Neural cell (in vitro differentiated cells): ENCODE measurements around the gene FADD. TPM values are rescaled to one million over a fixed set of nuclear protein-coding genes. Genes with fewer than 3 reads are reported as not detected.

ENCODE experiments used
- H2AFZ ChIP-seq: fragments of 200-600, 300-800 bp; sonication (generic), shearing (Covaris generic); 2 replicates; pipeline ENCODE4 v1.6.0; 2014; ENCODE audit warnings: low read depth, mild to moderate bottlenecking, antibody characterized with exemption, low read length, moderate library complexity
- H3F3A ChIP-seq: fragments of 200-600 bp; shearing (Covaris generic); 2 replicates; pipeline ENCODE4 v1.6.1; 2016; ENCODE audit warnings: mild to moderate bottlenecking, moderate library complexity, mixed read lengths, antibody characterized with exemption, low read length; ENCODE audit not compliant: insufficient read depth, poor library complexity, severe bottlenecking
- H3K27ac ChIP-seq: fragments of 200-600, 300-800 bp; sonication (generic), shearing (Covaris generic); 2 replicates; pipeline ENCODE4 v1.5.1; 2014; ENCODE audit warnings: mild to moderate bottlenecking, low read length, moderate library complexity
- H3K27me3 ChIP-seq: fragments of 300-800, 200-600 bp; sonication (generic), shearing (Covaris generic); 2 replicates; pipeline ENCODE4 v1.6.0; 2014; ENCODE audit warnings: mild to moderate bottlenecking, low read depth, low read length, moderate library complexity; ENCODE audit not compliant: insufficient read depth
- H3K36me3 ChIP-seq: fragments of 300-800, 200-600 bp; sonication (generic), shearing (Covaris generic); 2 replicates; pipeline ENCODE4 v1.5.1; 2014; ENCODE audit warnings: mild to moderate bottlenecking, antibody characterized with exemption, low read length, moderate library complexity; ENCODE audit not compliant: insufficient read depth
- H3K4me2 ChIP-seq: fragments of 300-800, 200-600 bp; sonication (generic), shearing (Covaris generic); 2 replicates; pipeline ENCODE4 v1.6.0; 2014; ENCODE audit warnings: mild to moderate bottlenecking, low read length
- H3K4me3 ChIP-seq: fragments of 300-800, 200-600 bp; sonication (generic), shearing (Covaris generic); 2 replicates; pipeline ENCODE4 v1.5.1; 2014; ENCODE audit warnings: mild to moderate bottlenecking, low read length, moderate library complexity
- H3K79me2 ChIP-seq: fragments of 200-600 bp; shearing (Covaris generic); replicated peaks from 2 replicates; pipeline ENCODE4 v1.6.0; 2014; ENCODE audit warnings: mild to moderate bottlenecking, low read length, moderate library complexity; ENCODE audit not compliant: insufficient read depth
- H3K9ac ChIP-seq: fragments of 300-800, 200-600 bp; sonication (generic), shearing (Covaris generic); 2 replicates; pipeline ENCODE4 v1.6.1; 2016; ENCODE audit warnings: mild to moderate bottlenecking, low read length, mixed read lengths
- H3K9me2 ChIP-seq: fragments of 200-600 bp; shearing (Covaris generic); 2 replicates; pipeline ENCODE4 v1.6.1; 2016; ENCODE audit warnings: mild to moderate bottlenecking, low read length, mixed read lengths; ENCODE audit not compliant: insufficient read depth
- H3K9me3 ChIP-seq: fragments of 200-600, 300-800 bp; sonication (generic), shearing (Covaris generic); 2 replicates; pipeline ENCODE4 v1.6.1; 2016; ENCODE audit warnings: mild to moderate bottlenecking, mixed run types, low read length, moderate library complexity, mixed read lengths
- H4K20me1 ChIP-seq: fragments of 200-600 bp; shearing (Covaris generic); 2 replicates; pipeline ENCODE4 v1.6.1; 2016; ENCODE audit warnings: mild to moderate bottlenecking, mixed run types; ENCODE audit not compliant: insufficient read depth
- EP300 ChIP-seq: fragments of 450-650 bp; conservative IDR thresholded peaks from 2 replicates; pipeline ENCODE4 v1.6.1; 2014; ENCODE audit warnings: antibody characterized with exemption, mild to moderate bottlenecking, moderate library complexity; ENCODE audit not compliant: poor library complexity, severe bottlenecking
- EZH2 ChIP-seq: fragments of 200-600, 300-800 bp; shearing (Covaris generic), sonication (generic); IDR thresholded peaks from 2 replicates; pipeline ENCODE4 v1.6.1; 2014; ENCODE audit warnings: antibody characterized with exemption, low read length, borderline replicate concordance, mild to moderate bottlenecking; ENCODE audit not compliant: insufficient read depth, poor library complexity, severe bottlenecking
- MXI1 ChIP-seq: fragments of 450-650 bp; conservative IDR thresholded peaks from 2 replicates; pipeline ENCODE4 v1.6.1; 2014; ENCODE audit warnings: antibody characterized with exemption, mild to moderate bottlenecking; ENCODE audit not compliant: poor library complexity, severe bottlenecking
- POLR2AphosphoS5 ChIP-seq: IDR thresholded peaks from 2 replicates; pipeline ENCODE4 v1.6.1; 2012
- RAD21 ChIP-seq: fragments of 450-650 bp; conservative IDR thresholded peaks from 2 replicates; pipeline ENCODE4 v1.6.1; 2014; ENCODE audit warnings: antibody characterized with exemption, mild to moderate bottlenecking, moderate library complexity
- REST ChIP-seq: IDR thresholded peaks from 2 replicates; pipeline ENCODE4 v1.6.1; 2012; ENCODE audit warnings: borderline replicate concordance
- SMC3 ChIP-seq: fragments of 450-650 bp; conservative IDR thresholded peaks from 2 replicates; pipeline ENCODE4 v1.6.1; 2014; ENCODE audit warnings: antibody characterized with exemption, mild to moderate bottlenecking, moderate library complexity; ENCODE audit not compliant: poor library complexity
- TAF1 ChIP-seq: IDR thresholded peaks from 2 replicates; pipeline ENCODE4 v1.6.1; 2012; ENCODE audit warnings: low read depth
- polyA plus RNA-seq: library from polyadenylated mRNA; depleted of rRNA; stranded (reverse); fragments of >200 nt; gene quantifications from 2 replicates; pipeline ENCODE4 v1.2.3, GENCODE V29; 2014
- TF ChIP-seq, protein P1 (sequence below): fragments of 450-650 bp; IDR thresholded peaks from 2 replicates; pipeline ENCODE4 v1.5.1; 2014; ENCODE audit warnings: antibody characterized with exemption, mild to moderate bottlenecking, moderate library complexity; ENCODE audit not compliant: poor library complexity, severe bottlenecking

Gene FADD
- polyA plus RNA-seq, 1 donor from 2014 or later = 23.1 TPM

DNA sequence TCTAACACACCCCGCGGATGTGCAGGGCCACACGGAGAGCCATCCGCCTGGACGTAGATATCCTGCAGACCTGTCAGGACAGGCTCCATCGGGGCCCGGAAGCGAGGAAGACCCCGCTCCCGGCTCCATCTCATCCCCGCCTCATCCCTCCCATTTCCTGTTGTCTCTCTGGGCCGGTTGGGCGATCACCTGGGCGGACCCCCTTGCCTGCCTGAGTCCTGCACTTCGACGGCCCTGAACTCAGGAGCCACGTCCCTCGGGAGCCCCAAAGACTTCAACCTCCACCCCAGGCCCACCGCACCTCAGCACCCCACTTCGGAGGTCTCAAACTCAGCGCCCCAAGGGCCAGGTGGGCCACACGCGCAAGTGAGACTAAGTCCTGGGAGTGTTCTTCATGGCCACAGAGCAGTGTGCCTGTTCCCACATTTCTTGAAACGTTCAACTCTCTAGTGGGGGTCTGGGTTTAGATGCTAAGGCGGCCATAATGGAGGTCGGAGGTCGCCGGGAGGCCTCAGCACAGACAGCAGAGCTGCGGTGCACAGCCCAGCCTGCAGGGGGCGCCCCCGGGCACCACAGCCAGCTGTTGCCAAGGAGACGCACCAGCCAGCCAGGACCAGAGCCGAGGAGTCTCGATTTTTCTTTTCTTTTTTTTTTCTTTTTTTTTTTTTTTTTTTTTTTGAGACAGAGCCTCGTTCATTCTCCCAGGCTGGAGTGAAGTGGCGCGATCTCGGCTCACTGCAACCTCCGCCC is 26.0 kb upstream of the FADD start:
- no peak overlapping the region for H3K4me3 ChIP-seq
- H4K20me1 ChIP-seq = no peaks in the 10 kb centered on the region
- no peaks in the 10 kb centered on the region for H3K27me3 ChIP-seq
- H3K27ac ChIP-seq = no peak overlapping the region
- no peaks in the 10 kb centered on the region for H3K79me2 ChIP-seq
- H3K36me3 ChIP-seq = no peaks in the 10 kb centered on the region
- H2AFZ ChIP-seq = no peak overlapping the region
- H3K9me2 ChIP-seq = no peaks in the 10 kb centered on the region
- no peaks in the 10 kb centered on the region for H3K9me3 ChIP-seq
- H3F3A ChIP-seq = no peaks in the 10 kb centered on the region
- H3K9ac ChIP-seq = no peak overlapping the region
- no peak overlapping the region for H3K4me2 ChIP-seq
- TF ChIP-seq EZH2 (no peak), TAF1 (no peak), SMC3 (no peak), REST (no peak), POLR2AphosphoS5 (no peak), MXI1 (no peak), RAD21 (no peak), EP300 (no peak)
- TF ChIP-seq, protein P1, sequence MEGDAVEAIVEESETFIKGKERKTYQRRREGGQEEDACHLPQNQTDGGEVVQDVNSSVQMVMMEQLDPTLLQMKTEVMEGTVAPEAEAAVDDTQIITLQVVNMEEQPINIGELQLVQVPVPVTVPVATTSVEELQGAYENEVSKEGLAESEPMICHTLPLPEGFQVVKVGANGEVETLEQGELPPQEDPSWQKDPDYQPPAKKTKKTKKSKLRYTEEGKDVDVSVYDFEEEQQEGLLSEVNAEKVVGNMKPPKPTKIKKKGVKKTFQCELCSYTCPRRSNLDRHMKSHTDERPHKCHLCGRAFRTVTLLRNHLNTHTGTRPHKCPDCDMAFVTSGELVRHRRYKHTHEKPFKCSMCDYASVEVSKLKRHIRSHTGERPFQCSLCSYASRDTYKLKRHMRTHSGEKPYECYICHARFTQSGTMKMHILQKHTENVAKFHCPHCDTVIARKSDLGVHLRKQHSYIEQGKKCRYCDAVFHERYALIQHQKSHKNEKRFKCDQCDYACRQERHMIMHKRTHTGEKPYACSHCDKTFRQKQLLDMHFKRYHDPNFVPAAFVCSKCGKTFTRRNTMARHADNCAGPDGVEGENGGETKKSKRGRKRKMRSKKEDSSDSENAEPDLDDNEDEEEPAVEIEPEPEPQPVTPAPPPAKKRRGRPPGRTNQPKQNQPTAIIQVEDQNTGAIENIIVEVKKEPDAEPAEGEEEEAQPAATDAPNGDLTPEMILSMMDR = no peak

DNA sequence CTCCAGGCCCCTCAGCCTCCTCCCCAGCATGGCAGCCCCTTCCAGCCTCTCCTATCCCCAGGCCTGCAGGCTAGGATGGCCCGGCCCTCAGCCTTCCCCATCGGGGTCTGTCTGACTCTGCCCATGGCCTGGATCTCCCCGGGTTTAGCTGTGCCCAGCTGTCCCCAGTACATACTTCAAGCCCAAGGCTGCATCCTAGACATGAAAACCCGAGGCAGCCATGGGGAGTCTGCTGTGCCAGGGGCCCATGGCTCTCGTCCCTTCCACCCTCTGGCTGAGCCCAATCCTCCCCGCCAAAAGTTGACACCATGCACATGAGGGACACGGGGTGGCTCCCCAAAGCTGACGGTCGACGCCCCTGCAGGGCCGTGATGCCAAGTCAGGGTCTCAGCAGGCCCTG is 22.2 kb upstream of the FADD start:
- H3K4me2 ChIP-seq = no peak overlapping the region
- TF ChIP-seq POLR2AphosphoS5 = no peak
- no peak for TF ChIP-seq EP300
- TF ChIP-seq SMC3 = no peak
- TF ChIP-seq, protein P1 = no peak
- no peak for TF ChIP-seq EZH2
- no peak for TF ChIP-seq RAD21
- TF ChIP-seq MXI1 = no peak
- TF ChIP-seq TAF1 = no peak
- no peak for TF ChIP-seq REST
- H4K20me1 ChIP-seq = no peaks in the 10 kb centered on the region
- H3K27me3 ChIP-seq = no peaks in the 10 kb centered on the region
- H2AFZ ChIP-seq = no peak overlapping the region
- no peaks in the 10 kb centered on the region for H3K9me2 ChIP-seq
- no peaks in the 10 kb centered on the region for H3K36me3 ChIP-seq
- H3K79me2 ChIP-seq = no peaks in the 10 kb centered on the region
- H3K4me3 ChIP-seq = no peak overlapping the region
- no peaks in the 10 kb centered on the region for H3F3A ChIP-seq
- H3K27ac ChIP-seq = no peak overlapping the region
- H3K9ac ChIP-seq = no peak overlapping the region
- no peaks in the 10 kb centered on the region for H3K9me3 ChIP-seq
